DND-41 (cell line): Measurements from ENCODE around the gene HTR1B.

Source experiments
- CTCF ChIP-seq: IDR thresholded peaks from 2 replicates; pipeline ENCODE4 v1.5.1; 2012; ENCODE audit warnings: borderline replicate concordance, low read length, moderate library complexity, mild to moderate bottlenecking; ENCODE audit not compliant: poor library complexity, severe bottlenecking; ENCODE audit errors: extremely low read depth
- EZH2 ChIP-seq: IDR thresholded peaks from 3 replicates; pipeline ENCODE4 v1.6.1; 2012; ENCODE audit warnings: borderline replicate concordance, low read depth, mild to moderate bottlenecking, moderate library complexity, low read length, inconsistent platforms; ENCODE audit not compliant: severe bottlenecking

- TF ChIP-seq CTCF (no peak), EZH2 (no peak)
Measured at GRCh38 chr6:77425671-77426070, 37.6 kb downstream of the HTR1B start.
